ENCODE results near the gene ZNF740. TPM values are rescaled to one million over a fixed set of nuclear protein-coding genes. Genes with fewer than 3 reads are reported as not detected.

ZNF740 gene
- polyA plus RNA-seq, 1 donor (not counting 4 experiments of a cell fraction or from before 2014, with no cell fraction given), result 11.8 TPM

- H3K4me2 ChIP-seq (ENCODE audit: control insufficient read depth, extremely low read depth, insufficient read depth, low read depth, low read length), result no peak overlapping the region
- dilution Hi-C loops (cut with MboI; ENCODE audit: extremely low pct_ligation_motif_present, low sequenced_read_pairs), result no loop called here
- no peak overlapping the region for H3K4me3 ChIP-seq (ENCODE audit: control insufficient read depth in 2 of 3, extremely low read depth in 1 of 3, insufficient read depth in 2 of 3, low read depth in 1 of 3, low read length in 3 of 3)
- H3K79me2 ChIP-seq (ENCODE audit: control insufficient read depth, insufficient read depth, low read length), result no peaks in the 10 kb centered on the region
- TF ChIP-seq EZH2 (IDR thresholded peaks at IDR 0.05; ENCODE audit: low read length), result no peak
- TF ChIP-seq CTCF (optimal IDR thresholded peaks at IDR 0.05 in 1 of 3, IDR thresholded peaks at IDR 0.05 in 1 of 3, conservative IDR thresholded peaks at IDR 0.05 in 1 of 3; ENCODE audit: extremely low read depth in 1 of 3, insufficient read depth in 2 of 3, low read length in 3 of 3), result no peak
- H2AFZ ChIP-seq (ENCODE audit: control insufficient read depth, low read length), result no peak overlapping the region
- FAIRE-seq (no peak), DNase-seq (ENCODE audit: low read depth, low spot score) (no peak)
- no peaks in the 10 kb centered on the region for H3K9me1 ChIP-seq (ENCODE audit: control insufficient read depth, extremely low read depth, insufficient read depth, low read length)
- H3K9ac ChIP-seq (ENCODE audit: control insufficient read depth, extremely low read depth, insufficient read depth, low read length), result no peak overlapping the region
- H3K36me3 ChIP-seq (ENCODE audit: control insufficient read depth in 2 of 2, extremely low read depth in 1 of 2, insufficient read depth in 2 of 2, low read length in 2 of 2), result no peaks in the 10 kb centered on the region
- no peak overlapping the region for H3K27ac ChIP-seq (ENCODE audit: control insufficient read depth, insufficient read depth, low read length)
- H4K20me1 ChIP-seq (ENCODE audit: control insufficient read depth, extremely low read depth, insufficient read depth, low read length), result no peaks in the 10 kb centered on the region
- no peaks in the 10 kb centered on the region for H3K9me3 ChIP-seq (ENCODE audit: control insufficient read depth, low read depth, low read length)
- no peaks in the 10 kb centered on the region for H3K27me3 ChIP-seq (ENCODE audit: control insufficient read depth, extremely low read depth, insufficient read depth, low read length)
- H3K4me1 ChIP-seq (ENCODE audit: control insufficient read depth, extremely low read depth, insufficient read depth, low read length), result no peaks in the 10 kb centered on the region
These were observed 32.9 kb upstream of the ZNF740 start for GRCh38 chr12:53147653-53148052.

- DNase-seq (ENCODE audit: low read depth, low spot score), result no peak
- no peak overlapping the region for H3K27ac ChIP-seq (ENCODE audit: control insufficient read depth, insufficient read depth, low read length)
- H4K20me1 ChIP-seq (ENCODE audit: control insufficient read depth, extremely low read depth, insufficient read depth, low read length), result no peaks in the 10 kb centered on the region
- H3K4me1 ChIP-seq (ENCODE audit: control insufficient read depth, extremely low read depth, insufficient read depth, low read length), result no peaks in the 10 kb centered on the region
- H3K36me3 ChIP-seq (ENCODE audit: control insufficient read depth in 2 of 2, extremely low read depth in 1 of 2, insufficient read depth in 2 of 2, low read length in 2 of 2), result no peaks in the 10 kb centered on the region
- no peak for FAIRE-seq
- dilution Hi-C loops (cut with MboI; ENCODE audit: extremely low pct_ligation_motif_present, low sequenced_read_pairs), result no loop called here
- H3K4me3 ChIP-seq (ENCODE audit: control insufficient read depth in 2 of 3, extremely low read depth in 1 of 3, insufficient read depth in 2 of 3, low read depth in 1 of 3, low read length in 3 of 3), result no peak overlapping the region
- no peaks in the 10 kb centered on the region for H3K9me1 ChIP-seq (ENCODE audit: control insufficient read depth, extremely low read depth, insufficient read depth, low read length)
- H3K9ac ChIP-seq (ENCODE audit: control insufficient read depth, extremely low read depth, insufficient read depth, low read length), result no peak overlapping the region
- no peak overlapping the region for H3K4me2 ChIP-seq (ENCODE audit: control insufficient read depth, extremely low read depth, insufficient read depth, low read depth, low read length)
- no peaks in the 10 kb centered on the region for H3K9me3 ChIP-seq (ENCODE audit: control insufficient read depth, low read depth, low read length)
- H2AFZ ChIP-seq (ENCODE audit: control insufficient read depth, low read length), result no peak overlapping the region
- H3K27me3 ChIP-seq (ENCODE audit: control insufficient read depth, extremely low read depth, insufficient read depth, low read length), result no peaks in the 10 kb centered on the region
- TF ChIP-seq EZH2 (IDR thresholded peaks at IDR 0.05; ENCODE audit: low read length), result no peak
- TF ChIP-seq CTCF (optimal IDR thresholded peaks at IDR 0.05 in 1 of 3, IDR thresholded peaks at IDR 0.05 in 1 of 3, conservative IDR thresholded peaks at IDR 0.05 in 1 of 3; ENCODE audit: extremely low read depth in 1 of 3, insufficient read depth in 2 of 3, low read length in 3 of 3), result no peak
- H3K79me2 ChIP-seq (ENCODE audit: control insufficient read depth, insufficient read depth, low read length), result no peaks in the 10 kb centered on the region
These were observed 29.5 kb upstream of the ZNF740 start for GRCh38 chr12:53151039-53151438.
